EL (cell line): ENCODE results near the gene BZW2.
"Not testable (repeated sequence)": the region's sequence is repeated elsewhere in the genome, so short reads cannot be mapped to it uniquely, and the experiment has no call there.

ENCODE experiments used
- DNase-seq: peaks from one replicate; pipeline ENCODE4 v3.0.0-alpha.2; 2016

BZW2 gene

GRCh38 chr7:16675277-16675676, 29.3 kb downstream of the BZW2 start:
- DNase-seq = no peak

DNA sequence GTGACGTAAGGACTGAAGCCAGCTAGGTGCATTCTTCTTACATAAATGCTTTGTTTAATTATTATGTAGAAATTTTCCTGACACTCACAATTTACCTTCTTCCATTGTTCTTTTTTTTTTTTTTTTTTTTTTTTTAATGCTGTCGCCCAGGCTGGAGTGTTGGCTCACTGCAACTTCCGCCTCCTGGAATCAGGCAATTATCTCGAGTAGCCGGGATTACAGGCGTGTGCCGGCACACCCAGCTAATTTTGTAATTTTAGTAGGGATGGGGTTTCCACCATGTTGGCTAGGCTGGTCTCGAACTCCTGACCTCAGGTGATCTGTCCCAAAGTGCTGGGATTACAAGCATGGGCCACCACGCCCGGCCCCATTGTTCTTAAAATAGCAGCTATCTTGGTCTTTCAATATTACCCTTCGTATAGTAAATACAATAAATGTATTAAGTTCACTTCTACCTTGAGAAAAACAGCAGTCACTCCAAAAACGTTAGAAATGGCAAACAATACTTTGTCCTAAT, 32.1 kb downstream of the BZW2 start:
- no peak for DNase-seq

- DNase-seq = not testable (repeated sequence)
These were observed 32.9 kb downstream of the BZW2 start for GRCh38 chr7:16678645-16679566.

DNA sequence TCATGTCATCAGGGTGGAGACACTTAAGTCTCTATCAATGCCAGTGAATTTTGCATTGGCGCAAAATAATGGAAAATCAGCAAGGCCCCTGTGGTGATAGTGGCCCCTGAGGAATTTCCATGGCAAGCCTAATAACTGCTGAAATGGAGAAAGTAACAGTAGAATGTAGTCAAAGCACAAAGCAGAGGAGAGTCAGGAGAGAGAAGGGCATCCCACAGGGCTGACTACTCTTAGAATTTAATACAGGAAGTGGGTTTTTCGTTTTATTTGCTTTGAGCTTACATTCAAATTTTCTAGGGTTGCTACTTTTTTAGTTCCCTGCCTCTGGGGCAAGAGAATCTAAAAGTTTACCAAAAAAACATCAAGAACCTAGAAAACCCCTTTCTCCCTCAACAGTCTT, 39.0 kb downstream of the BZW2 start:
- no peak for DNase-seq

DNA sequence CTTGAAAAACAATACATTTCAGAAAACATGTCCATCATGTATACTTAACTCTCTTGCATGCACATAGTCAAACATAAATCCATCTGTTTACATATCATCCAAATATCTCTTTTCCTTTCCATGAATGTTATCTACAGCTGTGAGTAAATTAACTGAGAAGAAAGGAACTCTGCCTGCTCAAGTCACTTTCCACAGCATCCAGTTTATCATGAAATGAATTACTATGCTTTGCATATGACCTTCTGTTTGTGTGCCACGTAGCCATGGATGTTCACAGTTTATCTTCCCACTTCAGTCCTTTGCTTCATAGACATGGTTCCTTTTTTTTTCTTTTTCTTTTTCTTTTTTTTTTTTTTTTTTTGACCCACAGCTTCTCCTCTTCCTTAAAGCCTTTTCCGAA, 39.6 kb downstream of the BZW2 start:
- no peak for DNase-seq

- DNase-seq = no peak
These were observed 42.3 kb downstream of the BZW2 start for GRCh38 chr7:16688249-16688648.

DNA sequence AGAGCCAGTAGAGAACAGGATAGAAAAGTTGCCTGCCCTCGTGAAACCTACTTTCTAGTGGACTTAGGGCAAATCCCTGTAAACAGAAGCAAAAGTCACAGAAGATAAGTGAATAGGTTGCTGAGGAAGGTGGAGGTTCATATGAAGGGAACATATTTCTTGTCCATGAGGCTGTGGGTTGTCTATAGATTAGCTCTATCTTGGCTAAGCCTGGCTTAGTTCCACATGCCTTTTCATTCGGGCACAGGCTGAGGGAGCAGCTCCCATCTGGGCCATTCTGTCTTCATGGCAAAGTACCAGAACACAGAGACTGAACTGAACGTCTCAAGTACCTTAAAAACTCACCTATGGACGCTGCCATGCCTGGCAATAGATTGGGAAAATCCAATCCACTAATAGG, 45.3 kb downstream of the BZW2 start:
- DNase-seq = no peak

DNA sequence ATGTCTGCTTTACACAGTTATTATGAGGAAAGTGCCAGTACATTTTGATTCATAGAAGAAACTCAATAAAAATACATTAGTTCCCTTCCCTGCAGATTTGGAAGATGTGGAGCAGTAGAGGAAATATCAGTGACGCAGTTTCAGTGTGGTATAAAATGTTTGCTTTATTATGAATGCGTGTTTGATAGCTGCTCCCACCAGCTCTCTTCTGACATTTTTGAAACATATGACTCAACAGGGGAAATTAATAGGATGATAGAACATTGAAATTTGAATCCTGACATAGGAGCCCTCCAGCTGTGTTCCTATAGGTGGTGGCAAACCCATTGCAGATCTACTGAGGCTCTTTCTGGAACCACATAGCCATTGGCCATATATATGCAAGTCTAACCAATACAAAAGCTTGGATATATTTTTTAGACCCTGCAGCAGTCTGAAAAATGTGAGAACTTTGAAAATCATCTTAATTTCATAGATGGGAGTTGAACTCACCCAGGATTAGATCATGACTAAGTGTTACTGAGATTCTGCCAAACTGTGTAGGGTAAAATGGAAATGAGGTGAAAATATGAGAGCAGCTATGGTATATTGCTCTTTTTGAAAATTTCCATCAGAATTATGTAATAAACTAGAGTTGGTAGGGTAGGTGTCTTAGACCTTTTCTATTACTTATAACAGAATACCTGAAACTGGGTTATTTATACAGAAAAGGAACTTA, 47.8 kb downstream of the BZW2 start:
- DNase-seq = no peak

- no peak for DNase-seq
These were observed 48.8 kb downstream of the BZW2 start for GRCh38 chr7:16694806-16695205.

DNA sequence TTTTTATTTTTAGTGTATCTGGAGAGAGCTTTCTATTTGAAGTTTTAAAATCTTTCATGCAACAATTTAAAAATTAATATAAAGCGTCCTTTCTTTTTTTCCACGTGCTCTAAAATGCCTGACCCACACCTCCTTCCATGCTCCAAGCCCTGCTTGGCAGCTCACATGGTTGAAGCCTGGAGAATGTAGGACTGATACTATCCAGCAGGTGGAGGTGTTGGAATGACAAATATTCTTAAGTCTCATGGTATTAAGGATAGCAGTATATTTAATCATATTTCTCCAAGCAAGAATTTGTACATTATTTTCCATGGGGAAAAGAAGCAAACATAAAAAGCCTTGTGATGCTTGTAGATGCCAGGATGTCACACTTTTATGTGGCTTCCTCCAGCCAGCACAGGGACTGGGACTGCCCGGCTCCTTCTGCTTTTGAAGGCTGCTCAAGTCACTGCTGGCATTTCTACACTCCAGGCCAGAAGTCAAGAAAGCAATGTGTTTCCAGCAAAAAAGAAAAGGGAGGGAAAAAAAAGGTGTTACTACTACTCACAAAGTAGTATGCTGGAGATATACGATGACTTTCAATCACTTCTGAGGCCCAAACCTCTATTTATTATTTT, 49.7 kb downstream of the BZW2 start:
- DNase-seq = peak; percentile 66

- DNase-seq = peak; percentile 77
These were observed 51.7 kb downstream of the BZW2 start for GRCh38 chr7:16697507-16698199.

GRCh38 chr7:16698200-16698905, 52.4 kb downstream of the BZW2 start:
- DNase-seq = no peak

DNA sequence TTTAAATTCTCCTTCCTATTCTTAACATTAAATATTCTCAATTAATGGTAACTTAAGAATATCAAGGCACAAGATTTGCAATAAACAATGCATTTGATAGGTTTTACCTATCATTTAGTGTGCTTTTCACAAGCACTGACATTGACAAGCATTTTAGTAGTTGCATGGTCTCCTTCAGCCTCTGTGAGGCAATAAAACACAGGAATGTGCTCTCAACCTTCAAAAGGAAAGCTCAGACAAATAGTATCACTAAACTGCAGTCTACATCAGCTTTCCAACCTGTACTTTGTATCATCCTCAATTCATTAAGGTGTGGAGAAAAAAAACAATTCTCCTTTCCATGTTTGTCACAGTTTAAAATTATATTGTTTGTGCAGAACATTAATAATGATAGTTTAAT, 56.5 kb downstream of the BZW2 start:
- DNase-seq = no peak

DNA sequence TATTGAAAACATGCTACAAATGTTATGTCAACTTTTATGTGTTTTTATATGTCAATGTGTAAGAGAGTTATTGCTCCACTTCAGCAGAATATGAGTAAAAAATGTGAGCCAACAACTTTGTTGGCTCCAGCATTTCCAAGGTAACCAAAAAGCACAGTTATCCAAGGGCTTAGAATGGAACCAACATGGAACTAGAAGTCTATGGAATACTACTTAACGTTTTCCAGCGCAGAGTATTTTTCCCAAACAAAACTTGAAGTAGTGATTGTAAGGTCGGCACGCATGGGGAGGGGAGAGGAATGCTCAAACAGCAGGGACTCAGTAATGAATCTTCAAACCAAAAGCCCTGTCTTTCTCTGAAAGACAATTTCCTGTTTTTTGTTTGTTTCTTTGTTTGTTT, 62.5 kb downstream of the BZW2 start:
- no peak for DNase-seq

- DNase-seq = peak; percentile 98
These were observed 63.0 kb downstream of the BZW2 start for GRCh38 chr7:16708980-16709379.

DNA sequence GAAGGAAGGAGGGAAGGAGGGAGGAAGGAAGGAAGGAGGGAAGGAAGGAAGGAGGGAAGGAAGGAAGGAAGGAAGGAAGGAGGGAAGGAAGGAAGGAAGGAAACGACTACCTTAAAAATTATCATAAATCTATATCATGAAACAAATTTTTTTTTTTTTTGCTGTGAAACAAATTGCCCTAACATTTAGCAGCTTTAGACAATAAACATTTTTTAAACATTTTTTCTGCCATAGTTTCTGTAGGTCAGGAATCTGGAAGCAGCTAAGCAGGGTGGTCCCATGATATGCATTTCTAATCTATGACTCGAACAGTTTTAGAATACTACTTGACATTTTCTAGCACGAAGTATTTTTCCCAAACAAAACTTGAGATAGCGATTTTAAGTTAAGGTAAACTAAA, 64.7 kb downstream of the BZW2 start:
- DNase-seq = no peak

- DNase-seq = peak; percentile 52
These were observed 65.7 kb downstream of the BZW2 start for GRCh38 chr7:16711730-16712129.

- DNase-seq = peak; percentile 59
These were observed 66.9 kb downstream of the BZW2 start for GRCh38 chr7:16712916-16713315.

GRCh38 chr7:16715928-16716327, 69.9 kb downstream of the BZW2 start:
- DNase-seq = no peak

- no peak for DNase-seq
These were observed 72.2 kb downstream of the BZW2 start for GRCh38 chr7:16718111-16718656.

DNA sequence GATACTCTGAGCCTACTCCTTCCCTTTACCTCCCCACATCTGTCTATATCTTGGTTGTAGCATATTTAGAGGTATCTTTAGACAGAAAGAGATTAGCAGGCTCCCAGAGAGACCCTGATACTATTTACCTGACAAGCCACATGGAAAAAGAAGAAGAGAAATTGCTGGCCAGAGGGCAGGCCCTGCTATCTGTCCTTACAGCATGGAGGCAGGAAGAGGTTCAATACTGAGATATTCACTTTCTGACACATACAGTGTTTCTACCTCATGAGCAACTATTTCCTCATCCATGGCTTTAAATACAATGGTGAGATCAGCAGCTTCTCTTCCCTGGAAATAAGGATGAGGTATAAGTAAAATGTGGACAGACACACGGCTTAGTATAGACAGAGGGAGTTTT, 73.7 kb downstream of the BZW2 start:
- DNase-seq = no peak

- DNase-seq = no peak
These were observed 75.6 kb downstream of the BZW2 start for GRCh38 chr7:16721541-16721940.
